HepG2 (cell line): Measurements from ENCODE around the gene SLC34A3. TPM values are rescaled to one million over a fixed set of nuclear protein-coding genes. Genes with fewer than 3 reads are reported as not detected.

ENCODE experiments used
- ARNT2 ChIP-seq: sonication (generic); formaldehyde crosslinking; IDR thresholded peaks from 2 replicates; pipeline ENCODE4 v1.8.0; 2022; ENCODE audit warnings: mild to moderate bottlenecking, low read depth, missing genetic modification reagents, moderate library complexity
- BORCS8-MEF2B ChIP-seq: sonication (generic); formaldehyde crosslinking; IDR thresholded peaks from 2 replicates; pipeline ENCODE4 v1.8.0; 2022; ENCODE audit warnings: mild to moderate bottlenecking, missing genetic modification reagents
- DPF2 ChIP-seq: sonication (generic); formaldehyde crosslinking; IDR thresholded peaks from 2 replicates; pipeline ENCODE4 v1.4.0; 2020; ENCODE audit warnings: mild to moderate bottlenecking, low read depth, missing genetic modification reagents, borderline replicate concordance
- JARID2 ChIP-seq: sonication (generic); formaldehyde crosslinking; IDR thresholded peaks from 2 replicates; pipeline ENCODE4 v1.8.1; 2023; ENCODE audit warnings: missing genetic modification reagents, inconsistent platforms; ENCODE audit not compliant: insufficient replicate concordance
- SRF ChIP-seq: IDR thresholded peaks from 2 replicates; pipeline ENCODE4 v1.6.1; 2011; ENCODE audit warnings: mild to moderate bottlenecking, low read depth, low read length, moderate library complexity
- ZBTB21 ChIP-seq: sonication (generic); formaldehyde crosslinking; IDR thresholded peaks from 2 replicates; pipeline ENCODE4 v1.4.0; 2020; ENCODE audit warnings: missing genetic modification reagents
- ZKSCAN5 ChIP-seq: sonication (generic); formaldehyde crosslinking; IDR thresholded peaks from 2 replicates; pipeline ENCODE4 v1.5.1; 2020; ENCODE audit warnings: mild to moderate bottlenecking, missing genetic modification reagents
- ZKSCAN8 ChIP-seq: IDR thresholded peaks from 2 replicates; pipeline ENCODE4 v1.6.1; 2016; ENCODE audit warnings: borderline replicate concordance, missing genetic modification reagents, missing compliant biosample characterization
- ZNF839 ChIP-seq: sonication (generic); formaldehyde crosslinking; IDR thresholded peaks from 2 replicates; pipeline ENCODE4 v1.4.0; 2020; ENCODE audit warnings: missing genetic modification reagents, mild to moderate bottlenecking, borderline replicate concordance
- polyA plus RNA-seq, 8 experiments: library from polyadenylated mRNA; depleted of rRNA in 3 of 8; stranded (reverse) in 7 of 8; unstranded in 1 of 8; fragments of >200 nt; fragmentation: Illumina TruSeq in 4 of 8; extraction: Trizol in 4 of 8; gene quantifications; 2 replicates each; pipeline versions ENCODE4 v1.2.1 to v1.2.3, GENCODE V29; 2011 to 2016; ENCODE audit warnings: low read depth in 4 of 8, missing spikeins in 1 of 8, mixed read lengths in 1 of 8; ENCODE audit not compliant: insufficient read depth in 1 of 8
- total RNA-seq, 5 experiments: library from RNA; depleted of rRNA; stranded (reverse); fragments of >200 nt; fragmentation: Illumina TruSeq; extraction: Trizol; gene quantifications; 2 replicates each; pipeline ENCODE4 v1.2.3, GENCODE V29; 2016; ENCODE audit warnings: low read depth in 1 of 5
- TF ChIP-seq, protein P1 (sequence below), 2 experiments: fragments of 450-650 bp in 1 of 2; sonication (generic) in 1 of 2; formaldehyde crosslinking in 1 of 2; IDR thresholded peaks; 2 replicates each; pipeline versions ENCODE4 v1.6.1 to v1.8.0; 2016 to 2022; ENCODE audit warnings: antibody characterized with exemption in 1 of 2, mild to moderate bottlenecking in 1 of 2, missing genetic modification reagents in 1 of 2
- TF ChIP-seq, protein P2 (sequence below): sonication (generic); formaldehyde crosslinking; IDR thresholded peaks from 2 replicates; pipeline ENCODE4; 2020; ENCODE audit warnings: missing genetic modification reagents, mild to moderate bottlenecking, borderline replicate concordance
- TF ChIP-seq, protein P3 (sequence below): IDR thresholded peaks from 2 replicates; pipeline ENCODE4 v1.6.1; 2016
- TF ChIP-seq, protein P4 (sequence below): sonication (generic); formaldehyde crosslinking; IDR thresholded peaks from 2 replicates; pipeline ENCODE4 v1.4.0; 2020; ENCODE audit warnings: missing genetic modification reagents, borderline replicate concordance

SLC34A3 gene
- total and polyA plus RNA-seq, 2 of the 13 experiments (the other 11 are each of a cell fraction or from before 2014, with no cell fraction given): 0.07 to 1.0 TPM

DNA sequence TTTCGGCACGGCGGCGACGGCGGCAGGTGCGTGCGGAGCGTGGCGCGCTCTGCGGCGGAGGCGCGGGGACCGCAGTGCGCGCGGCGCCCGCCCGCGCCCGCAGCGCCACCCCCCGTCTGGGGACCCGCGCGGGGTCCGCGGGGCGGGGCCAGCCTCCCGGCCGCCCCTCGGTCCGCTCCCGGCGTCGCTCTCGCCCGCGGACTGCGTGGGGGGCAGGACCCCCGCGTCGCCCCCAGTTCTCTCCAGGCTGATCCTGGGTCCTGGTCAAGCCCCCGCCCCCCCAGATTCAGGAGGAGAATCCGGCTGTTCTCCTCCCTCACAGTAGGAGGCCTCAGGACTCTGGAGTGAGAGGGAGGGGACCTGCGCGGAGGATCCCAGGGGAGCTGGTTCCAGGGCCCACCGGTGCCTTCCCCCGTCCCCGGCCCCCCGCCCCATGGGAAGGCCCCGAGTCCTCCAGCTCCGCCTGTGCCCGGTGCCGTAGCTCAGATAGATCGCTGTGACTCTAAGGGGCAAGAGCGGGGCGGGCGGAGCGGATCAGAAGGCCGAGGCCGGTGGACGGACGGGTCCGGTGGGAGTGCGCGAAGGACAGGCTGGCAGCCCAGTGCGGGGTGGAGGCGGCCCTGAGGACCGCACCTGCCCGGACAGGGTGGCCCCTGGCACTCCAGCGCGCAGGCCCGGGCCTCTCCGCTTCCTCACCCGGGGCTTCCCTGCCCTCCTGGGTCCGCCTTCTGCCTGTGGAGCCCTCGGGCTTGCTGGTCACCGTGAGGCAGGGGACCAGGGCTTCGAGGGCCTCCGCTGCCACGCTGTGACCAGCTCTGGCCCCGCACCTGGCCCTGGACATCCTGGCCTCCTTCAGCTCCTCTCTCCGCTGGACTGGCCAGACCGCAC is 8.3 kb upstream of the SLC34A3 start, which contains the start of gene RNF208 (continued):
- TF ChIP-seq, protein P1, sequence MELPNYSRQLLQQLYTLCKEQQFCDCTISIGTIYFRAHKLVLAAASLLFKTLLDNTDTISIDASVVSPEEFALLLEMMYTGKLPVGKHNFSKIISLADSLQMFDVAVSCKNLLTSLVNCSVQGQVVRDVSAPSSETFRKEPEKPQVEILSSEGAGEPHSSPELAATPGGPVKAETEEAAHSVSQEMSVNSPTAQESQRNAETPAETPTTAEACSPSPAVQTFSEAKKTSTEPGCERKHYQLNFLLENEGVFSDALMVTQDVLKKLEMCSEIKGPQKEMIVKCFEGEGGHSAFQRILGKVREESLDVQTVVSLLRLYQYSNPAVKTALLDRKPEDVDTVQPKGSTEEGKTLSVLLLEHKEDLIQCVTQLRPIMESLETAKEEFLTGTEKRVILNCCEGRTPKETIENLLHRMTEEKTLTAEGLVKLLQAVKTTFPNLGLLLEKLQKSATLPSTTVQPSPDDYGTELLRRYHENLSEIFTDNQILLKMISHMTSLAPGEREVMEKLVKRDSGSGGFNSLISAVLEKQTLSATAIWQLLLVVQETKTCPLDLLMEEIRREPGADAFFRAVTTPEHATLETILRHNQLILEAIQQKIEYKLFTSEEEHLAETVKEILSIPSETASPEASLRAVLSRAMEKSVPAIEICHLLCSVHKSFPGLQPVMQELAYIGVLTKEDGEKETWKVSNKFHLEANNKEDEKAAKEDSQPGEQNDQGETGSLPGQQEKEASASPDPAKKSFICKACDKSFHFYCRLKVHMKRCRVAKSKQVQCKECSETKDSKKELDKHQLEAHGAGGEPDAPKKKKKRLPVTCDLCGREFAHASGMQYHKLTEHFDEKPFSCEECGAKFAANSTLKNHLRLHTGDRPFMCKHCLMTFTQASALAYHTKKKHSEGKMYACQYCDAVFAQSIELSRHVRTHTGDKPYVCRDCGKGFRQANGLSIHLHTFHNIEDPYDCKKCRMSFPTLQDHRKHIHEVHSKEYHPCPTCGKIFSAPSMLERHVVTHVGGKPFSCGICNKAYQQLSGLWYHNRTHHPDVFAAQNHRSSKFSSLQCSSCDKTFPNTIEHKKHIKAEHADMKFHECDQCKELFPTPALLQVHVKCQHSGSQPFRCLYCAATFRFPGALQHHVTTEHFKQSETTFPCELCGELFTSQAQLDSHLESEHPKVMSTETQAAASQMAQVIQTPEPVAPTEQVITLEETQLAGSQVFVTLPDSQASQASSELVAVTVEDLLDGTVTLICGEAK (IDR thresholded peaks at IDR 0.05): no peak
- TF ChIP-seq, protein P1 (CRISPR knock-in tag; IDR thresholded peaks at IDR 0.05): 0 out of 2 replicates have a peak, but pooled peaks have one; percentile 36
- TF ChIP-seq ZKSCAN5 (no peak), ARNT2 (CRISPR knock-in tag) (no peak), BORCS8-MEF2B (CRISPR knock-in tag) (no peak), DPF2 (CRISPR knock-in tag) (no peak), ZKSCAN8 (CRISPR knock-in tag) (no peak), ZNF839 (CRISPR knock-in tag) (0 out of 2 replicates have a peak, but pooled peaks have one; percentile 24), JARID2 (CRISPR knock-in tag) (no peak), ZBTB21 (CRISPR knock-in tag) (no peak), SRF (no peak)
- TF ChIP-seq, protein P2, sequence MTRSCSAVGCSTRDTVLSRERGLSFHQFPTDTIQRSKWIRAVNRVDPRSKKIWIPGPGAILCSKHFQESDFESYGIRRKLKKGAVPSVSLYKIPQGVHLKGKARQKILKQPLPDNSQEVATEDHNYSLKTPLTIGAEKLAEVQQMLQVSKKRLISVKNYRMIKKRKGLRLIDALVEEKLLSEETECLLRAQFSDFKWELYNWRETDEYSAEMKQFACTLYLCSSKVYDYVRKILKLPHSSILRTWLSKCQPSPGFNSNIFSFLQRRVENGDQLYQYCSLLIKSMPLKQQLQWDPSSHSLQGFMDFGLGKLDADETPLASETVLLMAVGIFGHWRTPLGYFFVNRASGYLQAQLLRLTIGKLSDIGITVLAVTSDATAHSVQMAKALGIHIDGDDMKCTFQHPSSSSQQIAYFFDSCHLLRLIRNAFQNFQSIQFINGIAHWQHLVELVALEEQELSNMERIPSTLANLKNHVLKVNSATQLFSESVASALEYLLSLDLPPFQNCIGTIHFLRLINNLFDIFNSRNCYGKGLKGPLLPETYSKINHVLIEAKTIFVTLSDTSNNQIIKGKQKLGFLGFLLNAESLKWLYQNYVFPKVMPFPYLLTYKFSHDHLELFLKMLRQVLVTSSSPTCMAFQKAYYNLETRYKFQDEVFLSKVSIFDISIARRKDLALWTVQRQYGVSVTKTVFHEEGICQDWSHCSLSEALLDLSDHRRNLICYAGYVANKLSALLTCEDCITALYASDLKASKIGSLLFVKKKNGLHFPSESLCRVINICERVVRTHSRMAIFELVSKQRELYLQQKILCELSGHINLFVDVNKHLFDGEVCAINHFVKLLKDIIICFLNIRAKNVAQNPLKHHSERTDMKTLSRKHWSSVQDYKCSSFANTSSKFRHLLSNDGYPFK: no peak
- TF ChIP-seq, protein P3, sequence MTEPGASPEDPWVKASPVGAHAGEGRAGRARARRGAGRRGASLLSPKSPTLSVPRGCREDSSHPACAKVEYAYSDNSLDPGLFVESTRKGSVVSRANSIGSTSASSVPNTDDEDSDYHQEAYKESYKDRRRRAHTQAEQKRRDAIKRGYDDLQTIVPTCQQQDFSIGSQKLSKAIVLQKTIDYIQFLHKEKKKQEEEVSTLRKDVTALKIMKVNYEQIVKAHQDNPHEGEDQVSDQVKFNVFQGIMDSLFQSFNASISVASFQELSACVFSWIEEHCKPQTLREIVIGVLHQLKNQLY: no peak
- TF ChIP-seq, protein P4, sequence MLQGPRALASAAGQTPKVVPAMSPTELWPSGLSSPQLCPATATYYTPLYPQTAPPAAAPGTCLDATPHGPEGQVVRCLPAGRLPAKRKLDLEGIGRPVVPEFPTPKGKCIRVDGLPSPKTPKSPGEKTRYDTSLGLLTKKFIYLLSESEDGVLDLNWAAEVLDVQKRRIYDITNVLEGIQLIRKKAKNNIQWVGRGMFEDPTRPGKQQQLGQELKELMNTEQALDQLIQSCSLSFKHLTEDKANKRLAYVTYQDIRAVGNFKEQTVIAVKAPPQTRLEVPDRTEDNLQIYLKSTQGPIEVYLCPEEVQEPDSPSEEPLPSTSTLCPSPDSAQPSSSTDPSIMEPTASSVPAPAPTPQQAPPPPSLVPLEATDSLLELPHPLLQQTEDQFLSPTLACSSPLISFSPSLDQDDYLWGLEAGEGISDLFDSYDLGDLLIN (CRISPR knock-in tag): no peak
